GM10266 (cell line): ENCODE data around the gene LCE4A.

Source experiments
- DNase-seq: peaks from one replicate; pipeline ENCODE4 v3.0.0; 2012; ENCODE audit errors: extremely low spot score
- TF ChIP-seq, protein P1 (sequence below): IDR thresholded peaks from 2 replicates; pipeline ENCODE4 v1.5.1; 2012; ENCODE audit warnings: mild to moderate bottlenecking, low read depth; ENCODE audit not compliant: control insufficient read depth, insufficient read depth; ENCODE audit errors: missing control alignments

Gene LCE4A

GRCh38 chr1:152745765-152746444 is 37.9 kb downstream of the LCE4A start:
- DNase-seq = no peak
- TF ChIP-seq, protein P1, sequence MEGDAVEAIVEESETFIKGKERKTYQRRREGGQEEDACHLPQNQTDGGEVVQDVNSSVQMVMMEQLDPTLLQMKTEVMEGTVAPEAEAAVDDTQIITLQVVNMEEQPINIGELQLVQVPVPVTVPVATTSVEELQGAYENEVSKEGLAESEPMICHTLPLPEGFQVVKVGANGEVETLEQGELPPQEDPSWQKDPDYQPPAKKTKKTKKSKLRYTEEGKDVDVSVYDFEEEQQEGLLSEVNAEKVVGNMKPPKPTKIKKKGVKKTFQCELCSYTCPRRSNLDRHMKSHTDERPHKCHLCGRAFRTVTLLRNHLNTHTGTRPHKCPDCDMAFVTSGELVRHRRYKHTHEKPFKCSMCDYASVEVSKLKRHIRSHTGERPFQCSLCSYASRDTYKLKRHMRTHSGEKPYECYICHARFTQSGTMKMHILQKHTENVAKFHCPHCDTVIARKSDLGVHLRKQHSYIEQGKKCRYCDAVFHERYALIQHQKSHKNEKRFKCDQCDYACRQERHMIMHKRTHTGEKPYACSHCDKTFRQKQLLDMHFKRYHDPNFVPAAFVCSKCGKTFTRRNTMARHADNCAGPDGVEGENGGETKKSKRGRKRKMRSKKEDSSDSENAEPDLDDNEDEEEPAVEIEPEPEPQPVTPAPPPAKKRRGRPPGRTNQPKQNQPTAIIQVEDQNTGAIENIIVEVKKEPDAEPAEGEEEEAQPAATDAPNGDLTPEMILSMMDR = no peak

DNA sequence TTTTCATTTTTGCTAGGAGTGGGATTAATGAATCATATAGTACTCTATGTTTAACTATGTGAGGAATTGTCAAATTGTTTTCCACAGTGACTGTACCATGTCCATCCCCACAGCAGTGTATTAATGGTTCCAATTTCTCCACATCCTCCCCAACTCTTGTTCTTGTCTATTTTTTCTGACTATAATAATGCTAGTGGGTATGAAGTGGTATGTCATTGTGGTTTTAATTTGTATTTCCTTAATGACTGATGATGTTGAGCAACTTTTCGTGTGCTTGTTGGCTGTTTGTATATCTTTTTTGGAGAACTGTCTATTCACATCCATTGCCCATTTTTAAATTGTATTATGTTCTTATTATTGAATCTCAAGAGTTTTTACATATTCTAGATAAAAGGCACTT is 39.9 kb downstream of the LCE4A start:
- TF ChIP-seq, protein P1 = no peak
- DNase-seq = no peak

DNA sequence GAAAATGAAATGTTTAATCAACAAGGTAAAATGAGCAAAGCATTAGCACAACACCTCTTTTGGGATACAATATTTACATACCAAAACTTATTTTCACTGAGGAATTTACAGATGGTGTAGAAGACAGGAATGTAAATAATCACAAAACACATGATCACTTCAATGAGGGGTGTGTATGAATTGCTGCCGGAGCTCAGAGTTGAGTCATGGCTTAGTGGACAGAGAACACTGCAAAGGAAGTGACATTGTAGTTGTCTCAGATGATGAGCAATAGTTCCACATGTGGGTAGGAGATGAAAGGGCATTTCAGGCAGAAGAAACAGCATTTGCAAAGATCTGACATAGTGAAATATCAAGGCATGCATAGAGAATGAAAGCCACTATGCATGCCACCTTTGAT is 44.3 kb downstream of the LCE4A start:
- no peak for DNase-seq
- TF ChIP-seq, protein P1 = no peak

DNA sequence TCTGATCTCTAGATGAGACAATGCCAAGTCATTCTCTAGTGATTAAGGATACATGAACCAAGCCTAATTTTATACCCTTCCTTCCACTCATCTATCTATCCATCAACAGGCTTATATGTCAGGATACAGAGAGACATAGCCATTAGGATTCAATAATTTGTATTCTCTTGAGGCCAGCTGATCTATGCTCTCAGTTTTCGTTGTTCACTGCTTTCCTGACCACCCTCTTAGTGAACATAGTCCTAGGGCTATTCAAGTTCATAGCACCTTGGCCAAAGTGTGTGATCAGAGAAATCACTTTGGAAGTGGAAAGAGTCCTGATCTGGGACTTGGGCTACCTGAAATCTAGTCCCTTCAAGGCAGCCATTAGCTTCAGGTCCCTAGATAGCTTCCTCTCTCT is 45.6 kb downstream of the LCE4A start:
- DNase-seq = no peak
- TF ChIP-seq, protein P1 = no peak

- TF ChIP-seq, protein P1 = no peak
- DNase-seq = no peak
These were observed 48.9 kb downstream of the LCE4A start for GRCh38 chr1:152756872-152757271.

DNA sequence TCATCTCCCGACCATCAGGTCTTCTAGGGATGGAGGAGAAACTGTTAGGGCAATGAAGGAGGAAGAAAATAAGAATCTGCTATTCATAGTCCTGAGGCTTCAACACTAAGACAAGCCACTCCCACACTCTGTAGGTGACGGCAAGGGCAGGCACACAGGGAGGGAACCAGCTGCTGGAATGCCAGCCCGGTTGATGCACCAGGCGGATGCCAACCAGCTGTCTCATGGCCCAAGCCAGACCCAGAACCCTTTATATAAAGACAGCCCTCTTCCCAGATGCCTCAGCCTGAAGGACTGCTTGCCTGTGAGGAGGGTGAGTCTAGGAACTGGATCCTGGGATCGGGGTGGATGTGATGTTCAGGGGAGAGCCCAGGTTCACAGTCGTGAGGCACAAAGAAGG is 49.8 kb downstream of the LCE4A start, which contains the start of gene KPRP:
KPRP (plus strand) TSS at position 279 of the 400 bp plus-strand sequence. CDS start 1,564 bp downstream, outside the sequence.
- no peak for DNase-seq
- TF ChIP-seq, protein P1 = no peak

GRCh38 chr1:152758636-152759035 is 50.7 kb downstream of the LCE4A start:
- no peak for DNase-seq

More at GRCh38 chr1:152758636-152759035, 50.7 kb downstream of the LCE4A start:
- TF ChIP-seq, protein P1 = no peak
